Common myeloid progenitor, CD34-positive (primary cell): ENCODE measurements around the gene GARS1.
"Not testable (repeated sequence)": the region's sequence is repeated elsewhere in the genome, so short reads cannot be mapped to it uniquely, and the experiment has no call there.

Experiments
- CTCF ChIA-PET: fragments of 350-600 bp; sonication (Branson Sonifier 250); formaldehyde crosslinking; loops from one replicate; lab custom pipeline; 2021; ENCODE audit warnings: antibody characterized with exemption; lab: Charles Lee
- POLR2A ChIA-PET: fragments of 350-600 bp; sonication (Branson Sonifier 250); formaldehyde crosslinking; loops from one replicate; lab custom pipeline; 2021; ENCODE audit warnings: antibody characterized with exemption; lab: Charles Lee
- DNase-seq, 3 donors: peaks; one replicate each; pipeline versions ENCODE4 v3.0.0 to v3.0.0-alpha.2; 2013
- H3K27ac ChIP-seq, 2 experiments: 1 replicate in 1 of 2; 2 replicates in 1 of 2; pipeline ENCODE4 v1.7.0; 2013; ENCODE audit warnings: inconsistent platforms in 2 of 2, low read length in 2 of 2, mild to moderate bottlenecking in 2 of 2, low read depth in 1 of 2, moderate library complexity in 1 of 2; ENCODE audit not compliant: severe bottlenecking in 2 of 2, insufficient read depth in 1 of 2, poor library complexity in 1 of 2
- H3K27me3 ChIP-seq, 5 experiments: replicated peaks in 2 of 5; 1 replicate in 3 of 5; 2 replicates in 2 of 5; pipeline versions ENCODE4 v1.6.1 to v1.7.0; 2013; ENCODE audit warnings: low read length in 4 of 5, mild to moderate bottlenecking in 2 of 5, moderate library complexity in 2 of 5, inconsistent platforms in 1 of 5; ENCODE audit not compliant: insufficient read depth in 5 of 5, control insufficient read depth in 4 of 5
- H3K36me3 ChIP-seq, 4 experiments: 1 replicate in 2 of 4; 2 replicates in 2 of 4; pipeline versions ENCODE4 v1.6.1 to v1.7.0; 2013; ENCODE audit warnings: low read length in 3 of 4, control low read depth in 1 of 4, mild to moderate bottlenecking in 1 of 4; ENCODE audit not compliant: control insufficient read depth in 4 of 4, insufficient read depth in 4 of 4
- H3K4me1 ChIP-seq, 4 experiments: 1 replicate in 3 of 4; 2 replicates in 1 of 4; pipeline versions ENCODE4 v1.6.1 to v1.7.1; 2013; ENCODE audit warnings: low read length in 3 of 4, mild to moderate bottlenecking in 3 of 4, control low read depth in 1 of 4, inconsistent platforms in 1 of 4, moderate library complexity in 1 of 4; ENCODE audit not compliant: control insufficient read depth in 4 of 4, insufficient read depth in 4 of 4; ENCODE audit errors: control extremely low read depth in 1 of 4
- H3K4me3 ChIP-seq, 7 experiments: 1 replicate in 4 of 7; 2 replicates in 3 of 7; pipeline versions ENCODE4 v1.5.1 to v1.7.0; 2013; ENCODE audit warnings: mild to moderate bottlenecking in 7 of 7, low read length in 6 of 7, moderate library complexity in 6 of 7, inconsistent platforms in 2 of 7, low read depth in 2 of 7, control low read depth in 1 of 7; ENCODE audit not compliant: insufficient read depth in 4 of 7, control insufficient read depth in 1 of 7; ENCODE audit errors: extremely low read depth in 1 of 7
- H3K9me3 ChIP-seq, 5 experiments: 1 replicate in 4 of 5; 2 replicates in 1 of 5; pipeline versions ENCODE4 v1.6.1 to v1.7.1; 2013; ENCODE audit warnings: low read length in 4 of 5, mild to moderate bottlenecking in 2 of 5, inconsistent platforms in 1 of 5, low read depth in 1 of 5, moderate library complexity in 1 of 5; ENCODE audit not compliant: control insufficient read depth in 4 of 5, insufficient read depth in 2 of 5; ENCODE audit errors: control extremely low read depth in 1 of 5
- whole genome bisulfite sequencing: methylation state at CpG from one replicate; pipeline ENCODE4 v1.1.5; 2013; ENCODE audit not compliant: insufficient coverage; 5-methylcytosine and 5-hydroxymethylcytosine counted together

Gene GARS1

DNA sequence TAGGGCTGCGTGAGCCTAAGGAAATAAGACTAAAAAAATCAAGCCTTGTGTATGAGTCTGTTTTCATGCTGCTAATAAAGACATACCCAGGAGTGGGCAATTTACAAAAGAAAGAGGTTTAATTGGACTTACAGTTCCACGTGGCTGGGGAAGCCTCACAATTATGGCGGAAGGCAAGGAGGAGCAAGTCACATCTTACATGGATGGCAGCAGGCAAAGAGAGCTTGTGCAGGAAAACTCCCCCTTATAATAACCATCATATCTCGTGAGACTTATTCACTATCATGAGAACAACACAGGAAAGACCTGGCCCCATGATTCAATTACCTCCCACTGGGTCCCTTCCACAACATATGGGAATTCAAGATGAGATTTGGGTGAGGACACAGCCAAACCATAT lies 7.1 kb upstream of the GARS1 start:
- peaks cover 0 to 12% (median 2%) of the 10 kb centered on the region in 5 experiments for H3K9me3 ChIP-seq
- WGBS = 92% methylated on average over 4 of the region's 4 CpGs
- CTCF ChIA-PET, H3K4me1 ChIP-seq, H3K27me3 ChIP-seq, DNase-seq, POLR2A ChIA-PET, H3K27ac ChIP-seq, H3K4me3 ChIP-seq: not testable (repeated sequence)
- peaks cover 9 to 36% (median 23%) of the 10 kb centered on the region in 4 experiments for H3K36me3 ChIP-seq

DNA sequence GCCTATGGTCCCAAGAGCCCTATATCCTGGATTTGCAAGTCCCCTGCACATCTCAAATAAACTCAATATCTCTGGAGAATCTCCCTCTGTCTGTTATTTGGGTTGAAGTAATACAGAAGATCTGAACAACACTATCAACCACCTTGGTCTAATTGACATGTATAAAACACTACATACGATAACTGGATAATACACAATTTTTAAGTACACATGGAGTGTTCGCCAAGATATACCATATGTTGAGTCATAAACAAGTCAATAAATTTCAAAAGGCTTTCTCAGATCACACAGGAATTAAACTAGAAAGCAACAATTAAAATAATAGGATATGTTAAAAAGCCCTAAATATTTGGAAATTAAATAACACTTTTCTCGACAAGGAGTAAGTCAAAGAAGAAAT lies 5.6 kb upstream of the GARS1 start:
- Histone ChIP-seq H3K27me3 (no peaks in the 10 kb centered on the region), H3K9me3 (peaks cover 0 to 10% (median 2%) of the 10 kb centered on the region in 5 experiments), H3K36me3 (peaks cover 6 to 23% (median 14%) of the 10 kb centered on the region in 4 experiments), H3K4me1 (peaks cover 5 to 8% (median 6%) of the 10 kb centered on the region in 4 experiments), H3K27ac (no peak overlapping the region), H3K4me3 (no peak overlapping the region)
- no peak for DNase-seq
- WGBS = no CpG with 5 or more reads among the region's 3 CpGs
- CTCF ChIA-PET = no interaction called here
- POLR2A ChIA-PET = no interaction called here

DNA sequence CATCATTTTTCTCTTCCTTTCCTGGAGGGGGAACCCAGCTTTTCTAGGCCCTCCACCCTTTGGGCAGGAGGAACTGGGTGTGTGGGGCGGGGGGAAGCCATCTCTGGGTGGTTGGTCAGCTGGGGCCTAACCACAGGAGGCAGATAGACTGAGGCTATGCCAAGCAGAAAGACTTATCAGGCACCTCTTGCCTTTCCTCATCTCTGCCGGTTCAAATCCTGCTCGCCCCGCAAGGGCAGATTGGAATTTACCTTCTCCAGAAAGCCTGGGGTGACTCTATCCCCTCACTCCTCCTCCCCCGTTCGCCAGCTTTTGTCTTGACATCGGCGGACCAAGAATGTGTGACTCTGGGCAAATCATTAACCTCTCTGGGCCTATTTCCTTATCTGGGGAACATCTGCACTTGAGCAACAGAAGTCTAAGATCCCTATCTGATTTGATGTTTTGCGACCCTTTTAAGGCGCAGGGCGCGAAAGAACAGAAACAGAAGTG lies 584 bp upstream of the GARS1 start:
- ChIA-PET CTCF (interaction anchor here (0.7 to 2.3 kb wide), 3 partner anchors 16 to 47 kb away, joined by 3 to 4 read pairs (median 4); no protein-coding TSS in a partner anchor), POLR2A (no interaction called here)
- peaks cover 12 to 28% (median 22%) of the 10 kb centered on the region in 4 experiments for H3K4me1 ChIP-seq
- H3K27ac ChIP-seq = peak overlapping the region; percentile 91 to 99
- H3K9me3 ChIP-seq = no peaks in the 10 kb centered on the region
- H3K27me3 ChIP-seq = no peaks in the 10 kb centered on the region
- no peak for DNase-seq
- WGBS = 0% methylated on average over 12 of the region's 12 CpGs
- H3K4me3 ChIP-seq = peak overlapping the region; percentile 93 to 100 (median 98)
- H3K36me3 ChIP-seq = peaks cover 0 to 7% (median 6%) of the 10 kb centered on the region in 4 experiments

DNA sequence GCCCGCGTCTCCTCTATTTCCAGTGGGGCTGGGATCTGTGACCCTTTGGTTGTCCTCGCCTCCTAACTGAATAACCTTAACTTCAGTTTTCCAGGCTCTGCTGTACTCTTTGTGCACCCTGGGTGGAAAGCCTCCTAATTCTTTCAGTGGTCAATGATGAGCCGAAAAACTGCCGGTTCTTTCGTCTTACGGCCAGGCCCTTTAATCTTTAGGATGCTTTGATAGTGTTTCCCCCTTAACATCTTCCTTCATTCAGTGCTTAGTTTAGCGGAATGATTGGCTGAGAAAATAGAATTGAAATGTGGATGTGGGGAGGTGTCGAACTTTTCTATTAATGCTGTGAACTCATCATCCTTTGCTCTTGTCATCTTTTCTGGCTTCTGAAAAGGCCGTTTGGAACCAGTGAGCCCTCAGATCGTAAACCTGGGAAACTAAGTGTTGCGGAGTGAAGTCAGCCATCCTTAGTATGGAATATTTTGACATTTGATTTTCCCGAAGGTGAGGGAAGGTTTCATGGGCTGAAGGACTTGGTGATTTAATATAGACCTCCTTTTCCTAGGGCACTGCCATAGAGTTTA lies 847 bp downstream of the GARS1 start:
- POLR2A ChIA-PET = no interaction called here
- CTCF ChIA-PET = no interaction called here

DNA sequence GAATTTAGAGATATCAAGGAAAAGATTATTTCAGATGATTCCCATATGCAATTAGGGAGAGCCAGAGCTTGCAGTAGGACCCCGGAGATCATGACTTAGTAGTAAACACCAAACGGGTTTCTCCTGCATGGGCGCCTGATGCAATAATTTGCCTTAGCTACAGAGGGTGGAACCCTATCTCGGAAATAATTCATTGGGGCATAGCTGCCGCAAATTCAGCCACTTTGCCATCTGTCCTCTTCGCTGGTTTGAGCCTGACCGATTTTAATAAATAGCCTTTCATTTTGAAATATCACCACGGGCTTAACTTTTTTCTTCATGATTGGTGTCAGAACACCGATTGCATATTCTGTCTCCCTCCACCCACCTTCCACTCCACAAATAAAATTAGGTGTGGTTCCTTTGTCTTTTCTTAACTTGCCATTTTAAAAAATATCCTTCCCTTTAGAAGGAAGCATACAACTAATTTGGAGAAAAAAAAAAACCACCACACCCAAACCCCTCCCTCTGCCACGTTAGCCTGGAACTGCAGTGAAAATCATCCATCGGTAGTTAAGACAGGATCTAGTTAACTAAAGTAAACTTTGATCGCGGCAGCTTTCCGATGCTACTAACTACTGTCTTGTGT lies 1.4 kb downstream of the GARS1 start:
- CTCF ChIA-PET = no interaction called here
- peaks cover 12 to 28% (median 22%) of the 10 kb centered on the region in 4 experiments for H3K4me1 ChIP-seq
- H3K27ac ChIP-seq = peak overlapping the region in 1 of 2 experiments; percentile 99
- H3K9me3 ChIP-seq = no peaks in the 10 kb centered on the region
- no peaks in the 10 kb centered on the region for H3K27me3 ChIP-seq
- WGBS = 52% methylated on average over 9 of the region's 14 CpGs
- peaks cover 0 to 22% (median 17%) of the 10 kb centered on the region in 4 experiments for H3K36me3 ChIP-seq
- POLR2A ChIA-PET = no interaction called here
- H3K4me3 ChIP-seq = peak overlapping the region in 6 of 7 experiments; percentile 93 to 100 (median 98)
- peak in 2 of 3 donors; percentile 20 to 39 for DNase-seq

More for the DNA sequence above, 847 bp downstream of the GARS1 start:
- H3K27ac ChIP-seq = peak overlapping the region; percentile 91 to 99
- 4% methylated on average over 8 of the region's 13 CpGs for WGBS
- H3K36me3 ChIP-seq = peaks cover 0 to 16% (median 13%) of the 10 kb centered on the region in 4 experiments
- H3K27me3 ChIP-seq = no peaks in the 10 kb centered on the region
- peak overlapping the region; percentile 93 to 100 (median 98) for H3K4me3 ChIP-seq
- peaks cover 12 to 28% (median 22%) of the 10 kb centered on the region in 4 experiments for H3K4me1 ChIP-seq
- no peaks in the 10 kb centered on the region for H3K9me3 ChIP-seq
- peak in 2 of 3 donors; percentile 17 to 28 for DNase-seq

DNA sequence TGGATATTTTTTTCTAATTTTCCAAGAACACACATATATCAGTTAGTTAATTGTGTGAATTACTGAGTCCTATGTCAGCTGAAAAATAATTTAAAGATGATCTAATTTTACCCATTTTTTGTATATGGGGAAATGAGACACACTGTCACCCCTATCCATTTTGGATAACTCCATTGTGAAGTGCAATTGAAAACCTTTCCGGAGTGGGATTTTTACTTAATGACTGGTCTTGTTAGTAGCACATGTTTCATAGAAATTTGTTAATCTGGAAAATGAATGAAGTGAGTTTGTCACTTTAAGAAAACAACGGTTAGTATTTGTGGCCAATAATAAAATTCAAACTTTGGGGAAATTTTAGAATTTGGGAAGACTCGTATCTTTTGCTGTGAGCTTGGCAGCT lies 2.0 kb downstream of the GARS1 start:
- H3K36me3 ChIP-seq = peaks cover 0 to 25% (median 17%) of the 10 kb centered on the region in 4 experiments
- CTCF ChIA-PET = interaction anchor here (1.1 kb wide), 1 partner anchor 18 kb away, joined by 3 read pairs; no protein-coding TSS in a partner anchor
- H3K9me3 ChIP-seq = no peaks in the 10 kb centered on the region
- peak overlapping the region in 3 of 7 experiments; percentile 97 to 99 (median 98) for H3K4me3 ChIP-seq
- peaks cover 12 to 28% (median 22%) of the 10 kb centered on the region in 4 experiments for H3K4me1 ChIP-seq
- POLR2A ChIA-PET = no interaction called here
- 100% methylated on average over 2 of the region's 3 CpGs for WGBS
- H3K27me3 ChIP-seq = no peaks in the 10 kb centered on the region
- peak overlapping the region in 1 of 2 experiments; percentile 99 for H3K27ac ChIP-seq
- DNase-seq = no peak
